Measurements from ENCODE around the gene CPA4. TPM values are rescaled to one million over a fixed set of nuclear protein-coding genes. Genes with fewer than 3 reads are reported as not detected.

Gene CPA4
- total and polyA plus RNA-seq, 4 donors = 0.03 to 0.05 TPM; not detected in 2

DNA sequence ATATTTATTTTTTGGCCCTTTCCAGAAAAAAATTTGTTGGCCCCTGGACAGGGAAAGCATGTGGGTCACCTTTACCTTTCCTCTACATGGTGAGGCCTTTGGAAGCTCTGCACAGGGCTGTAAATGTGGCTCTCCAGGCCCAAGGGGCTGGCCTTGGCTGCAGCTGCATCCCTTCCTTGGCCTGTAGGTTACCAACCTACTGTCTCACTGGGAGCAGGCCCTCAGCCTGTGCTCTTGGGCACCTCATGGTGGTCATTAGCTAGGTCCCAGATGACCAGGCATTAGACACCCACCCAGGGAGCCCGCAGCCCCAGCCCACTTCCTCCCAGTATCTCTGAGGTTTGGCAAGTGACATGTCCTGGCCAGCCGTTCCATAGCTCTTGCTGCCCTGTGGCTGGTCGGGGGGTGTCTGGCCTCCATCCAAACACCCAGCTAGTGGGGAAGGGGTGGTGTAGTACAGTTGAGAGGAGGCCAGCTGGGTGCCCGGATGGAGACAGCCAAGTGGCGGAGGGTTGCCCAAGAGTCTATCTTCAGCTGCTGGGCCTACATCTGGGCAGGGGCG is 44.5 kb downstream of the CPA4 start:
- no peak overlapping the region for H3K4me3 ChIP-seq (ENCODE audit: low read depth in 1 of 3, low read length in 3 of 3)
- no peaks in the 10 kb centered on the region for H3K27me3 ChIP-seq (ENCODE audit: control insufficient read depth in 4 of 4, insufficient read depth in 4 of 4, low read length in 3 of 4)
- TF ChIP-seq HNF4G (IDR thresholded peaks at IDR 0.05) = no peak
- no peak for TF ChIP-seq CTCF (IDR thresholded peaks at IDR 0.05; ENCODE audit: low read depth, low read length, missing input control)
- TF ChIP-seq FOXA1 (IDR thresholded peaks at IDR 0.05) = no peak
- TF ChIP-seq FOXA2 (IDR thresholded peaks at IDR 0.05) = no peak
- TF ChIP-seq HNF4A (conservative IDR thresholded peaks at IDR 0.05) = no peak
- TF ChIP-seq NR2F2 (IDR thresholded peaks at IDR 0.05) = no peak
- TF ChIP-seq RXRA (IDR thresholded peaks at IDR 0.05) = no peak
- TF ChIP-seq EGR1 (IDR thresholded peaks at IDR 0.05; ENCODE audit: low read depth in 2 of 2) = no peak
- no peak for TF ChIP-seq SP1 (IDR thresholded peaks at IDR 0.05)
- no peak for TF ChIP-seq MAX (IDR thresholded peaks at IDR 0.05)
- no peak for TF ChIP-seq GABPA (IDR thresholded peaks at IDR 0.05 in 1 of 2, conservative IDR thresholded peaks at IDR 0.05 in 1 of 2)
- TF ChIP-seq RAD21 (IDR thresholded peaks at IDR 0.05) = no peak
- no peak for TF ChIP-seq YY1 (IDR thresholded peaks at IDR 0.05)
- no peak for TF ChIP-seq REST (IDR thresholded peaks at IDR 0.05)
- no peak for TF ChIP-seq JUND (IDR thresholded peaks at IDR 0.05)
- no peak for TF ChIP-seq TAF1 (conservative IDR thresholded peaks at IDR 0.05)
- H3K27ac ChIP-seq (ENCODE audit: low read depth in 1 of 2, low read length in 2 of 2) = no peak overlapping the region
- no peak for DNase-seq (ENCODE audit: low spot score)
- no peaks in the 10 kb centered on the region for H3K4me1 ChIP-seq (ENCODE audit: control insufficient read depth in 4 of 4, insufficient read depth in 4 of 4, low read length in 3 of 4)
- WGBS = 79% methylated on average over 6 of the region's 6 CpGs
- no peaks in the 10 kb centered on the region for H3K9me3 ChIP-seq (ENCODE audit: control insufficient read depth in 4 of 4, low read length in 3 of 4)
- no peaks in the 10 kb centered on the region for H3K36me3 ChIP-seq (ENCODE audit: control insufficient read depth in 4 of 4, insufficient read depth in 3 of 4, low read depth in 1 of 4, low read length in 3 of 4)
- no peak overlapping the region for H3K9ac ChIP-seq (ENCODE audit: low read depth in 1 of 2, low read length in 2 of 2)

GRCh38 chr7:130338233-130338632 is 45.3 kb downstream of the CPA4 start:
- Histone ChIP-seq H3K4me3 (ENCODE audit: low read depth in 1 of 3, low read length in 3 of 3) (no peak overlapping the region), H3K9ac (ENCODE audit: low read depth in 1 of 2, low read length in 2 of 2) (no peak overlapping the region), H3K4me1 (ENCODE audit: control insufficient read depth in 4 of 4, insufficient read depth in 4 of 4, low read length in 3 of 4) (no peaks in the 10 kb centered on the region), H3K36me3 (ENCODE audit: control insufficient read depth in 4 of 4, insufficient read depth in 3 of 4, low read depth in 1 of 4, low read length in 3 of 4) (no peaks in the 10 kb centered on the region), H3K9me3 (ENCODE audit: control insufficient read depth in 4 of 4, low read length in 3 of 4) (no peaks in the 10 kb centered on the region), H3K27ac (ENCODE audit: low read depth in 1 of 2, low read length in 2 of 2) (no peak overlapping the region), H3K27me3 (ENCODE audit: control insufficient read depth in 4 of 4, insufficient read depth in 4 of 4, low read length in 3 of 4) (no peaks in the 10 kb centered on the region)
- WGBS = 90% methylated on average over 3 of the region's 3 CpGs
- no peak for DNase-seq (ENCODE audit: low spot score)
- TF ChIP-seq SP1 (IDR thresholded peaks at IDR 0.05) = no peak
- no peak for TF ChIP-seq CTCF (IDR thresholded peaks at IDR 0.05; ENCODE audit: low read depth, low read length, missing input control)
- no peak for TF ChIP-seq RXRA (IDR thresholded peaks at IDR 0.05)
- TF ChIP-seq YY1 (IDR thresholded peaks at IDR 0.05) = no peak
- TF ChIP-seq GABPA (IDR thresholded peaks at IDR 0.05 in 1 of 2, conservative IDR thresholded peaks at IDR 0.05 in 1 of 2) = no peak
- TF ChIP-seq FOXA2 (IDR thresholded peaks at IDR 0.05) = no peak
- TF ChIP-seq MAX (IDR thresholded peaks at IDR 0.05) = no peak
- no peak for TF ChIP-seq TAF1 (conservative IDR thresholded peaks at IDR 0.05)
- no peak for TF ChIP-seq NR2F2 (IDR thresholded peaks at IDR 0.05)
- TF ChIP-seq JUND (IDR thresholded peaks at IDR 0.05) = no peak
- no peak for TF ChIP-seq REST (IDR thresholded peaks at IDR 0.05)
- no peak for TF ChIP-seq HNF4A (conservative IDR thresholded peaks at IDR 0.05)
- TF ChIP-seq, protein P1, sequence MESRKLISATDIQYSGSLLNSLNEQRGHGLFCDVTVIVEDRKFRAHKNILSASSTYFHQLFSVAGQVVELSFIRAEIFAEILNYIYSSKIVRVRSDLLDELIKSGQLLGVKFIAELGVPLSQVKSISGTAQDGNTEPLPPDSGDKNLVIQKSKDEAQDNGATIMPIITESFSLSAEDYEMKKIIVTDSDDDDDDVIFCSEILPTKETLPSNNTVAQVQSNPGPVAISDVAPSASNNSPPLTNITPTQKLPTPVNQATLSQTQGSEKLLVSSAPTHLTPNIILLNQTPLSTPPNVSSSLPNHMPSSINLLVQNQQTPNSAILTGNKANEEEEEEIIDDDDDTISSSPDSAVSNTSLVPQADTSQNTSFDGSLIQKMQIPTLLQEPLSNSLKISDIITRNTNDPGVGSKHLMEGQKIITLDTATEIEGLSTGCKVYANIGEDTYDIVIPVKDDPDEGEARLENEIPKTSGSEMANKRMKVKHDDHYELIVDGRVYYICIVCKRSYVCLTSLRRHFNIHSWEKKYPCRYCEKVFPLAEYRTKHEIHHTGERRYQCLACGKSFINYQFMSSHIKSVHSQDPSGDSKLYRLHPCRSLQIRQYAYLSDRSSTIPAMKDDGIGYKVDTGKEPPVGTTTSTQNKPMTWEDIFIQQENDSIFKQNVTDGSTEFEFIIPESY (IDR thresholded peaks at IDR 0.05) = no peak
- no peak for TF ChIP-seq EGR1 (IDR thresholded peaks at IDR 0.05; ENCODE audit: low read depth in 2 of 2)
- no peak for TF ChIP-seq HNF4G (IDR thresholded peaks at IDR 0.05)

Data from liver (tissue), 9 donors.